IMR-90 (cell line): ENCODE measurements around the gene NXF1.

ENCODE experiments used
- BHLHE40 ChIP-seq: fragments of 150-350 bp; IDR thresholded peaks from 2 replicates; pipeline ENCODE4 v1.6.1; 2016; ENCODE audit warnings: mild to moderate bottlenecking, low read depth, low read length
- CEBPB ChIP-seq: IDR thresholded peaks from 2 replicates; pipeline ENCODE4 v1.6.1; 2012; ENCODE audit warnings: low read depth, low read length, improper control_type of control experiment
- MAZ ChIP-seq: IDR thresholded peaks from 2 replicates; pipeline ENCODE4 v1.6.1; 2012; ENCODE audit warnings: low read depth, mild to moderate bottlenecking, low read length, improper control_type of control experiment, moderate library complexity, borderline replicate concordance
- POLR2A ChIP-seq: IDR thresholded peaks from 2 replicates; pipeline ENCODE4 v1.6.1; 2012; ENCODE audit warnings: mild to moderate bottlenecking, low read depth, low read length
- RAD21 ChIP-seq: IDR thresholded peaks from 2 replicates; pipeline ENCODE4 v1.6.1; 2012; ENCODE audit warnings: low read length, improper control_type of control experiment
- RCOR1 ChIP-seq: IDR thresholded peaks from 2 replicates; pipeline ENCODE4 v1.6.1; 2012; ENCODE audit warnings: mild to moderate bottlenecking, low read length, improper control_type of control experiment; ENCODE audit not compliant: insufficient replicate concordance
- SMC3 ChIP-seq: fragments of 150-350 bp; IDR thresholded peaks from 2 replicates; pipeline ENCODE4 v1.6.1; 2016; ENCODE audit warnings: low read depth, mild to moderate bottlenecking, antibody characterized with exemption, low read length, moderate library complexity
- TF ChIP-seq, protein P1 (sequence below): conservative IDR thresholded peaks from 2 replicates; pipeline ENCODE4 v1.5.1; 2012; ENCODE audit warnings: mild to moderate bottlenecking, low read depth, low read length, improper control_type of control experiment
- TF ChIP-seq, protein P2 (sequence below): fragments of 150-350 bp; IDR thresholded peaks from 2 replicates; pipeline ENCODE4 v1.6.1; 2017; ENCODE audit warnings: mild to moderate bottlenecking, antibody characterized with exemption, low read length, low read depth

DNA sequence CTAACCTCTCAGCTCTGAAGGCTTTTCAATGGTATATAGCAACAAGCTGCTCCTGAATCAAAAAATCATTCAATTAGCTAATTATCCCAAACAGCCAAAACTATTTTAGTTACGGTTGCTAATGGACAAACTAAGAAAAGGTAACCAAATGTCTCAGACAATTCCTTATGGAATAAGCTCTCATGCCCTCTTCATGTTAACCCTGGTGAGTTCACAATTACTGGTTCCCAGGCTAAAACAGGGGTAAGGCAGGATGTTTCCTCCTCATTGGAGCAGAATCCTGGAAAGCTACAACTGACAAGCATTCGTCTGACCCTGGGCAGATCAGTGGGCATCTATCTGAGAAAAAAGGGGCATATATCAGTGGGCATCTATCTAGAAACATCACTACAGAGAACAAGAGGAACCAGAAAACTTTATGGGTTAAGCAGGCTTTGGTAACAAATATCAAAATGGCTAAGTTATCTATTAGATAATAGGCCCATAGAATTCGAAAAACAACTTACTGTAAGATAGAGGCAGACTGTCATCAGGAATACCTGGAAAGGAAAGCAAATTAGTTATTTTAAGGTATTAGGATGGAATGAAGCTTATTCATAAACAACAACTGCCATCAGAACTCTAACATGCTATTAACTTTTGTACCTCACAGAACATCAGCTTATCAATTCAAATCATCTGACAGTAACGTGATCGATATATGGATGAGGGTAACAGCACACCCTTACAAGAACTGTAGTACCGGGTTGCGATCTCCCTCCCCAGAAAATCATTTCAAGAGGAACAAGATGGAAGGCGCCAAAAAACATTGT, 49.0 kb upstream of the NXF1 start:
- TF ChIP-seq, protein P1, sequence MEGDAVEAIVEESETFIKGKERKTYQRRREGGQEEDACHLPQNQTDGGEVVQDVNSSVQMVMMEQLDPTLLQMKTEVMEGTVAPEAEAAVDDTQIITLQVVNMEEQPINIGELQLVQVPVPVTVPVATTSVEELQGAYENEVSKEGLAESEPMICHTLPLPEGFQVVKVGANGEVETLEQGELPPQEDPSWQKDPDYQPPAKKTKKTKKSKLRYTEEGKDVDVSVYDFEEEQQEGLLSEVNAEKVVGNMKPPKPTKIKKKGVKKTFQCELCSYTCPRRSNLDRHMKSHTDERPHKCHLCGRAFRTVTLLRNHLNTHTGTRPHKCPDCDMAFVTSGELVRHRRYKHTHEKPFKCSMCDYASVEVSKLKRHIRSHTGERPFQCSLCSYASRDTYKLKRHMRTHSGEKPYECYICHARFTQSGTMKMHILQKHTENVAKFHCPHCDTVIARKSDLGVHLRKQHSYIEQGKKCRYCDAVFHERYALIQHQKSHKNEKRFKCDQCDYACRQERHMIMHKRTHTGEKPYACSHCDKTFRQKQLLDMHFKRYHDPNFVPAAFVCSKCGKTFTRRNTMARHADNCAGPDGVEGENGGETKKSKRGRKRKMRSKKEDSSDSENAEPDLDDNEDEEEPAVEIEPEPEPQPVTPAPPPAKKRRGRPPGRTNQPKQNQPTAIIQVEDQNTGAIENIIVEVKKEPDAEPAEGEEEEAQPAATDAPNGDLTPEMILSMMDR = no peak
- TF ChIP-seq SMC3 = no peak
- no peak for TF ChIP-seq CEBPB
- no peak for TF ChIP-seq RAD21
- TF ChIP-seq POLR2A = no peak
- no peak for TF ChIP-seq BHLHE40
- no peak for TF ChIP-seq RCOR1
- TF ChIP-seq, protein P2, sequence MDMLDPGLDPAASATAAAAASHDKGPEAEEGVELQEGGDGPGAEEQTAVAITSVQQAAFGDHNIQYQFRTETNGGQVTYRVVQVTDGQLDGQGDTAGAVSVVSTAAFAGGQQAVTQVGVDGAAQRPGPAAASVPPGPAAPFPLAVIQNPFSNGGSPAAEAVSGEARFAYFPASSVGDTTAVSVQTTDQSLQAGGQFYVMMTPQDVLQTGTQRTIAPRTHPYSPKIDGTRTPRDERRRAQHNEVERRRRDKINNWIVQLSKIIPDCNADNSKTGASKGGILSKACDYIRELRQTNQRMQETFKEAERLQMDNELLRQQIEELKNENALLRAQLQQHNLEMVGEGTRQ = no peak
- no peak for TF ChIP-seq MAZ
